ENCODE measurements around the gene UGT1A5.

Gene UGT1A5

GRCh38 chr2:233712611-233713261 lies at the start of gene UGT1A5:
Gene UGT1A5, plus strand, starts transcription at chr2:233712907. Its CDS starts 85 bp downstream, at chr2:233712992.
- FAIRE-seq: no peak

- no peak for FAIRE-seq
These were observed 48.8 kb upstream of the UGT1A5 start for GRCh38 chr2:233663911-233664310.

GRCh38 chr2:233668605-233669260 lies 44.0 kb upstream of the UGT1A5 start:
- no peak for FAIRE-seq

GRCh38 chr2:233671290-233672161 lies 41.2 kb upstream of the UGT1A5 start, which contains the start of gene UGT1A9:
Gene UGT1A9, plus strand, starts transcription at chr2:233671898. Its CDS starts 37 bp downstream, at chr2:233671935.
- FAIRE-seq: no peak

- no peak for FAIRE-seq
These were observed 39.8 kb upstream of the UGT1A5 start for GRCh38 chr2:233672886-233673285.

GRCh38 chr2:233673896-233674295 lies 38.8 kb upstream of the UGT1A5 start:
- no peak for FAIRE-seq

DNA sequence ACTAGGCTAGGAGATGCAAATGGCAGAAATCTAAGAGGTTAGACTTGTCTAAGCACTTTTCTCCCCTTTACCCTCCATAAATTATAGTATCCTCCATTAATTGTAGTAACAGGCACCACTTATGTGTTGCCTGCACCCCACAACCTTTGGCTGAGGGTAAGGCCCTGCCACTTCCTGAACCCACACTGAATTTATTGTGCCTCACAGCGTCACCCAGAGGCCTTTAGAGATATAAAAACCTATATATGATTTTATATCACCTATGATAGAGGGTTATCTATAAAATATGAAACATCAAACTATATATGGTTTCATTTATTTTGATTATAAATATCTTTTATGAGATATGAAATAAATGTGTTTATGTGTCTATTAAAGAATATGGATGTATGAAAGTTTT lies 38.4 kb upstream of the UGT1A5 start:
- no peak for FAIRE-seq

GRCh38 chr2:233674995-233675394 lies 37.7 kb upstream of the UGT1A5 start:
- FAIRE-seq: no peak

DNA sequence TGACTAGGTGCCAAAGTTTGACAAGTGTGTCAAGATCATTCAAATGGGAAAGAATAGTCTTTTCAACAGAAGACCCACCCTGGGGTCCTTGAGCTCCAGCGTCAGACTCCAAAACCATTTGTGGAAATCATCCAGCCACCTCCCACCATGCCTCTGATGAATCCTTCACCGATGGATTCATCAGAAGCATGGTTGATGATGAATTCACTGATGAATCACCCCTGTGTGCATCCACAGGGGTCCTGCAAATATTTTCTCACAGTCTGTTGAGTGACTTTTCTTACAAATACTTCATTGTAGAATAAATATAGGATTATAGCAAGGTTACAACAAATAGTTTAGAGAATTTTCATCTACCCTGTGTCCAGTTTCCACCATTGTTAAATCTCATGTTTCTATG lies 36.7 kb upstream of the UGT1A5 start:
- FAIRE-seq: no peak

- FAIRE-seq: no peak
These were observed 33.5 kb upstream of the UGT1A5 start for GRCh38 chr2:233679196-233679595.

- no peak for FAIRE-seq
These were observed 32.2 kb upstream of the UGT1A5 start for GRCh38 chr2:233680361-233681045.

DNA sequence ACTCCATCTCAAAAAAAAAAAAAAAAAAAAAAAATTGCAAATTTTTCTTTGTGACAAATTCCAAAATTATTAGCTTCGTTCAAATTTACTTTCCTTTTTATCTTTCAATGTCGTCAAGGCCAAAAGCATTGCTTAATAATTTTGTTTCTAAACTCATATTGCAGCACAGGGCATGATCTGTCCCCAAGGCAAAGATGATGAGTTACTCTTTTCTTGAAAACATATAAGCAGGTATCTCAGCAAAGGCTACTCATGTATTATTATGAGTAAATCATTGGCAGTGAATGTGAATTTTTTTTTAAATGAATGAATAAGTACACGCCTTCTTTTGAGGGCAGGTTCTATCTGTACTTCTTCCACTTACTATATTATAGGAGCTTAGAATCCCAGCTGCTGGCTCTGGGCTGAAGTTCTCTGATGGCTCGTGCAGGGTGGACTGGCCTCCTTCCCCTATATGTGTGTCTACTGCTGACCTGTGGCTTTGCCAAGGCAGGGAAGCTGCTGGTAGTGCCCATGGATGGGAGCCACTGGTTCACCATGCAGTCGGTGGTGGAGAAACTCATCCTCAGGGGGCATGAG lies 31.1 kb upstream of the UGT1A5 start, which contains the start of gene UGT1A7:
UGT1A7 (plus strand) TSS at position 381 of the 579 bp plus-strand sequence; CDS start at position 418, 37 bp downstream.
- FAIRE-seq: no peak

DNA sequence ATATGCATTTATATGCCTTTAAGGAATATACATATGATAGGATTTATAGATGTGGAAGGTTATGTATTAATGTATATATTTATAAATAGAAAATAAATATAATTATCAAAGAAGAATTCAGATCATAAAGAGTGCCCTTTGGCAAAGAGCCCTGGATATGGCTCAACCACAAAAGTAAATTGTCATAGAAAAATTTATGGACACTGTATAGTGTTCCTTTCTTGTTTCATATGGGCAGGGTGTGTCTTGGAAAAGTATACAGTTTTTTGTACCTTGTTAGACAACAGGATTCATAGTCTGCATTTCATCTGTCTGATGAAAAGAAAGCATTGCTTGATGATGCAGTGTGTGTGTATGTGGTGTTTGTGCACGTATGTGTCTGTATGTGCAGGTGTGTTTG lies 28.1 kb upstream of the UGT1A5 start:
- FAIRE-seq: no peak

GRCh38 chr2:233686928-233687327 lies 25.8 kb upstream of the UGT1A5 start:
- FAIRE-seq: no peak

DNA sequence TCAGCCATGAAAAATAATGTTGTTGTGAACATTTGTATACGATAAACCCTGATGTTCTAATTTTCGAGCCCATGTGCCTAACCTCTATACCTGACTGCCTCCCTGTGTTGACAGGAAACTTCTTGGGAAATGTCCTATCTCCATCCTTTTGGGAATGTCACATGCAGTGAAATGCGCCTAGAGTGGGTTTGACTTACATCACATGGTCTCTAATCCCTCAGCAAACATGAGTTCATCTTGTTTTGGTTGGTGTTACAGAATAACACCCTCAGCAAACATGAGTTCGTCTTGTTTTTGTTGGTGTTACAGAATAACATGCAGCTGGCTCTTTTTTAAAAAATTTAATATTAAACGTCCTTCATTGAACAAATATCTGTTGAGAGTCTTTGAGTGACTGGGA lies 24.4 kb upstream of the UGT1A5 start:
- FAIRE-seq: no peak

- FAIRE-seq: no peak
These were observed 23.7 kb upstream of the UGT1A5 start for GRCh38 chr2:233689031-233689430.

- no peak for FAIRE-seq
These were observed 23.2 kb upstream of the UGT1A5 start for GRCh38 chr2:233689501-233689900.

DNA sequence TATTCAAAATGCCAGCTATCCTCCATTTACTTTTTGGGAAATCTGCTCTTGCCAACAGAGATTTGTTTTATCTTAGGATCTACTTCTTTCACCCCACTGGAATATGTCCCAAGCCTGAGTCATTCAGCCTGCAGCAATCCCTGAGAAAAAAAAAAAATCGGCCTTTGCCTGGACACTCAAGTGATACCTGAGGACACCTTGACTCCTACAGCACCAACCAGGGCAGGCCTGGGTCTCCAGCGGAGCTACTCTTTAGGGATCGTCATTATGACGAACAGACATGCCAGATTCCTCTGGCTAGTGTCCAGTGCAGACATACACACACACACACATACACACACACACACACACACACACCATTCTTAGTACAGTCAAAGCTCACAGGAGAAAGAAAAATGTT lies 22.3 kb upstream of the UGT1A5 start:
- no peak for FAIRE-seq

DNA sequence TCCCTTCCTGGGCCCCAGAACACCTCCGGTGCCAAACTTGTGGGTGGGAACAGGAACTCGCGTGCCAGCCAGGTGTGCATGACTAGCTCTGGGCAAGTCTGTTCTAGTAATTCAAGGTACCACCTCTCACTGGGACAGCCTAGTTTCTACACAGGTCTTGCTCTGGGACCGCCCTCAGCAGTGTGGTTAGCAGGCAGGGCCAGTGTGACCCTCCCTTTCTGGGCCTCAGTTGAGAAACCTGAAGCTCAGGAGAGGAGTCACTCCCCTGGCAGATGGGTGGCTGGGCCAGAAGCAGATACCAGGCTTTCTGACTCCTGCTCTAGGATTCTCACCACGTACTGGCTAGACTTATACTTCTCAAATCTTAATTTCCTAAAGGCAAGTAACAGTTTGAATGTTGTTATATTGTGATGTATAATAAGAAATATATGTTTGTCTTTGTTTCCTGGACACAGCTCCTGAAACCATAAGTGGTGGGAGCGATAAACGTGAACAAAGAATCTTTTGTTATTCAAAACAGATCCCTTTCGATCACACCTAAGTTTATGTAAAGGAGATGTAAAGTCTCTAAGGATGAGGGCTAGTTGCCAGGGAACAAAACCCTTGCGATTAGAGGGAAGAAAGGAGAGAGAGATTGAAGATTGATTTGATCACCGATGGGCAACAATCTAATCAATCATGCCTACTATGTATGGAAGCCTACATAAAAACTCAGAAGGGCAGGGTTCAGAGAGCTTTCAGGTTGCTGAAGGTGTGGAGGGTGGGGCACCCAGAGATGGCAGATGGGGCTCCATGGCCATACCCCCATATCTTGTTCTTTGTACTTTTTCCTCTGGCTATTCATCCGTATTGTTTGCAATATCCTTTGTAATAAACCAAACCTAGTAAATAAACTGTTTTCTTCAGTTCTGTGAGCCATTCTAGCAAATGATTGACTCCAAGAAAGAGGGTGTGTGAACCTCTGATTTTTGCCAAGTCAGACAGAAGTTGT lies 21.0 kb upstream of the UGT1A5 start:
- FAIRE-seq: no peak

- no peak for FAIRE-seq
These were observed 20.1 kb upstream of the UGT1A5 start, which contains the start of gene UGT1A6 for GRCh38 chr2:233692648-233693047. Gene UGT1A6, plus strand, starts transcription at chr2:233692890. Its CDS starts 115 bp downstream, at chr2:233693005.

GRCh38 chr2:233693963-233694362 lies 18.7 kb upstream of the UGT1A5 start:
- FAIRE-seq: no peak
